Muscle of back (tissue), 11 donors: ENCODE data around the gene RPH3AL. TPM values are rescaled to one million over a fixed set of nuclear protein-coding genes. Genes with fewer than 3 reads are reported as not detected.
"Not testable (repeated sequence)": the region's sequence is repeated elsewhere in the genome, so short reads cannot be mapped to it uniquely, and the experiment has no call there.

Source experiments
- DNase-seq, 3 donors: peaks; one replicate each; pipeline versions ENCODE4 v3.0.0 to v3.0.0-alpha.2; 2013
- polyA plus RNA-seq, 10 donors: library from polyadenylated mRNA; unstranded; fragments of 120-200 nt; gene quantifications; one replicate each; pipeline ENCODE4 v1.2.1, GENCODE V29; 2013; ENCODE audit not compliant: insufficient read length in 10 of 10

The RPH3AL gene
- polyA plus RNA-seq, 10 donors: 3.1 to 6.9 (median 3.9) TPM

GRCh38 chr17:180381-181244, 172.0 kb downstream of the RPH3AL start:
- DNase-seq: peak in 2 of 3 donors; percentile 30 to 68

- DNase-seq: peak in 1 of 3 donors; percentile 29
Measured at GRCh38 chr17:179781-180380, 172.7 kb downstream of the RPH3AL start.

GRCh38 chr17:179066-179432, 173.6 kb downstream of the RPH3AL start:
- DNase-seq: no peak

- DNase-seq: no peak
Measured at GRCh38 chr17:178292-179065, 174.1 kb downstream of the RPH3AL start.

- no peak for DNase-seq
Measured at GRCh38 chr17:177762-178161, 174.8 kb downstream of the RPH3AL start.

GRCh38 chr17:177155-177554, 175.5 kb downstream of the RPH3AL start:
- DNase-seq: no peak

GRCh38 chr17:173166-173911, 179.3 kb downstream of the RPH3AL start:
- peak in 1 of 3 donors; percentile 55 for DNase-seq

- DNase-seq: no peak
Measured at GRCh38 chr17:172401-172800, 180.2 kb downstream of the RPH3AL start.

GRCh38 chr17:171871-172270, 180.7 kb downstream of the RPH3AL start:
- DNase-seq: no peak

GRCh38 chr17:170130-170670, 182.4 kb downstream of the RPH3AL start:
- no peak for DNase-seq

- not testable (repeated sequence) for DNase-seq
Measured at GRCh38 chr17:168614-169013, 184.0 kb downstream of the RPH3AL start.

- DNase-seq: no peak
Measured at GRCh38 chr17:165939-166338, 186.7 kb downstream of the RPH3AL start.

- peak; percentile 50 to 85 (median 73) for DNase-seq
Measured at GRCh38 chr17:164303-165235, 188.0 kb downstream of the RPH3AL start.

GRCh38 chr17:163514-164098, 189.0 kb downstream of the RPH3AL start:
- no peak for DNase-seq

GRCh38 chr17:162689-163088, 189.9 kb downstream of the RPH3AL start:
- no peak for DNase-seq
